Adipose tissue (tissue), 3 donors: ENCODE measurements around the gene GLUD1. TPM values are rescaled to one million over a fixed set of nuclear protein-coding genes. Genes with fewer than 3 reads are reported as not detected.
"Not testable (repeated sequence)": the region's sequence is repeated elsewhere in the genome, so short reads cannot be mapped to it uniquely, and the experiment has no call there.

Source experiments
- H3K27ac ChIP-seq: one replicate; pipeline ENCODE4 v1.5.1; 2013; ENCODE audit warnings: low read depth, low read length
- WGBS, 3 donors: extraction: QIAGEN DNeasy Blood & Tissue Kit; methylation state at CpG; one replicate each; pipeline ENCODE4 v1.1.7; 2013; 5-methylcytosine and 5-hydroxymethylcytosine counted together
- polyA plus RNA-seq, 3 donors: library from polyadenylated mRNA; stranded (reverse); fragments of 200-250 nt; gene quantifications; one replicate each; pipeline ENCODE4 v1.2.3, GENCODE V29; 2013
- donor health status: healthy with polysubstance abuse.
- donor health status: Bipolar disorder and iron deficiency.
- donor health status: healthy.

The GLUD1 gene
- polyA plus RNA-seq, 3 donors: 44.9 to 83.7 (median 69.8) TPM

DNA sequence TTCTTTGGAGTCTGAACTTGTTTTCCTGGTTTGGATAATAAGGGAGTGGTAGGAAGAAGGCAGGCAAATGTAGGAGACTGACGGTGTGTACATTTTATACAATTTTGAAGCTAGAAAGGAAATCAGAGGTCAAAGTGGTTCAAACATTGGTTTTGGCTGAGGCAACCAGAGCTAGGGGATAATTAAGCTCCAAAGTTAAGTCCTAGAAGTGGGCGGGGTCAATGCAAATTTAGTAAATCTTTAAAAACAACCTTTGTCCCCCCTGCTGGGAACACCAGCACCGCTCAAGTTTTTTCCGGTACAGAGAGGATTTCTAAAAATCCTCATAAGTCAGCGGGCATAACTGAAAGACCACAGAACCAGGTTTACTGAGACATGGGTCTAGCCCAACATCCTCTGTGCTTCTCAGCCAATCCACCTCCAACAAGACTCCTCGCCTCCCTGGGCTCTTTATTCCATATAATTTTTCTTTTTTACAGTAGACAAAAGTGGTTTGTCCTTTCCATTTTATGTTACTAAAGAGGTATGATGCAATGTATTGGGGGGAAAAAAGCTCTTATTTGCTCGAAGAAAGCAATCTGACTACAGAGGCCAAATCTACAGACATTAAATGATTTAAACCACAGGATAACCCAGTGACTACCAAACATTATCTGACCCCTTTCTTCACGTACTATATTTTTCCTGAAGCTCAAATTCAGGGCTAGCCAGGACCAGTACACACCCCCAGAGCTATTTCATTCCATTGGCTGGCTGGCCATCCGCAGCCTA is 1.6 kb downstream of the GLUD1 start:
- no peak overlapping the region for H3K27ac ChIP-seq
- 2 to 6% (median 3%) methylated on average over 9 of the region's 9 CpGs for WGBS, 3 donors

DNA sequence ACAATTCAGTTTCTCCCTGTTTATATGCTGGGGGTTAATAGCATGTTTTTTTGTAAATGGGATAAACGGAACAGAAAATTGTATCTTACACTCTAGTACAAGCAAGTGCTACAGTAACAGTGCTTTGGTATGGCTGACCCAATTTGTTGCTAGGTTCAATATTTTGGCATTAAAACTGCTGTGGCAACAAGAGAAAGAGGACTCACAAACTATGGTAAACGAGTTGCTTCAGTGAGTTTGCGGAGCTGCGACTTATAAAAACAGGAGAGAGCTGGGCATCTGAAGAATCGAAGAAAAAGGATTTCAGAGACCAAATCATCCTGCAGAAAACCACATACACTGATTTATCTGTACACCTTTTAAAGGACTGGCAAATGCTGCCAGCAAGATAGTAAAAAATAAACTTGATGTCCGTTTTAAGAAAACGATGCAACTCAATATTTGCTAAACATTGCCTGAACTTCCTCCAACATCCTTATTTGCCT is 2.2 kb downstream of the GLUD1 start:
- no peak overlapping the region for H3K27ac ChIP-seq
- WGBS, 3 donors: 10 to 34% (median 21%) methylated on average over 7 of the region's 7 CpGs

DNA sequence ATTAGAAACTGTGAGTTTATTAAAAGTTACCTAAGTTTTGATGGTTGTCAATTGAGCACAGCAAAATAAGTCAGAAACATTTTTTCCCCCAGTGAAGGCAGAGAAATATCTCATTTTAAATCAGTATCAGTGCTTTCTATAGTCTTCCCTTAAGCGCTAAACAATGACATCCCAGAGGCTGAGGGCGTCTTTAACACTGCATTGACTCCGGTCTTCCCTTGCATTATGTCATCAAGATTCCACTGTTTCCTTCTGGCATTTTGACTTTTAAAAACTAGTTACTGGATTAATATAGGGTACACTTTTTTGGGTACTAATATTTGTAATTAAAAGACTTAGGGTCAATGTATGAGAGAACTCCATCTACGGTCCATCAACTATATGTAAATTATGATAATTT is 3.9 kb downstream of the GLUD1 start:
- 56 to 86% (median 80%) methylated on average over 4 of the region's 4 CpGs for WGBS, 3 donors
- H3K27ac ChIP-seq: no peak overlapping the region

DNA sequence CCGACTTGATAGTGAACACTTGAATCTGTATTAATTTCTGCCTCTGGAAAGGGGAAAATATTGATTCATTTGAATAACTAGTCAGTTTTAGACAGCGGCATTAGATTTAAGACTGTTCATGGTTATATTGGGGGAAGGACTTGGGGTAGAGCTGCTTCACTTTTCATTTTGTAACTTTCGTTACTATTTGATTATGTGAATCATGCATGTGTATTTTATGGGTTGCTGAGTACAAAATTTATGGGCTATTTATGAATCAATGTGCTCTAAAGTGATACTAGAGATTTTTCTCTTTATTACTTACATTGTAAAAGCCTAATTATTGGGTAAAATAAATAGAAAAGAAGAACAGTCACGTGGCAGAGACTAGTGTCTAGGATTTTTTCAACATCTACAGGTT is 4.9 kb downstream of the GLUD1 start:
- WGBS, 3 donors: 44 to 94% (median 92%) methylated on average over 4 of the region's 4 CpGs
- no peak overlapping the region for H3K27ac ChIP-seq

DNA sequence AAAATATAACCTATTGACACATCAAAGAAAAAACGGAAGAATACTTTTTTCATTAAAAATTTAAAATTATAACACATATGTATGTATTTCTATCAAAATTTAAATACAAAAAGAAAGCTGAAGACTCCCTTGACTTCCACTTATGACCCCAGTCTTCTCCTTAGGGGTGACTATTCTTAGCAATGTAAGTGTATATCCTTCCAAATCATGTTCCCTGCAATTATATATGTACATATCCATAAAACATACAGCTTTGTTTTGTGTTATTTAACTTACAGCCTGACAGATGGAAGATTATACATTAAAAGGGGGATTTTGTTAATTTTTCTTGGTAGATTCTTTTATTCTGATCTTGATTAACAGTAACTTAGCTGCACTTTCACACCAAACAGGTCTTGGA is 9.1 kb downstream of the GLUD1 start:
- WGBS, 3 donors: 88 to 93% (median 89%) methylated on average over 1 of the region's 1 CpG
- H3K27ac ChIP-seq: no peak overlapping the region

DNA sequence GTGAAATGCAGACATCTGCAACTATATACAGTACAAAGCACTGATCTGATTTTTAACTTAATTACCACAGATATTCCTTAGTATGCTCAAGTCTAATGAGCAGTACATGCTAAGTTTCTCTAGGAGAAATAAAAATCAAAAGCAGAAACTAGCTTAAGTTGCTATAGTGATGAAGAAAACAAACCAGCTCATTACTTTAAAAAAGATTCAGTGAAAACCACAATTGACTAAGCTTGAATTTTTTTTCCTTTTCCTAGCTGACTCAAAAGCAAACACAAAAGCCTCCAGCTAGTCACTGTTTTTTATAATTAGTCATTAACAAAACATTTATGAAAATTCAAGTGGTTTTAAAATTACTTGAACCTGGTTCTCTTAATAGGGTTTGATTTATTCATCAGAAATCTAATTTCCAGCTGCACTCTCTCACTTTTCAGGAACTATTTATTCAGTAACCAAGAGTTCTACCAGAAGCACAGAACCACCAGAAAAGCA is 10.3 kb downstream of the GLUD1 start:
- not testable (repeated sequence) for H3K27ac ChIP-seq

DNA sequence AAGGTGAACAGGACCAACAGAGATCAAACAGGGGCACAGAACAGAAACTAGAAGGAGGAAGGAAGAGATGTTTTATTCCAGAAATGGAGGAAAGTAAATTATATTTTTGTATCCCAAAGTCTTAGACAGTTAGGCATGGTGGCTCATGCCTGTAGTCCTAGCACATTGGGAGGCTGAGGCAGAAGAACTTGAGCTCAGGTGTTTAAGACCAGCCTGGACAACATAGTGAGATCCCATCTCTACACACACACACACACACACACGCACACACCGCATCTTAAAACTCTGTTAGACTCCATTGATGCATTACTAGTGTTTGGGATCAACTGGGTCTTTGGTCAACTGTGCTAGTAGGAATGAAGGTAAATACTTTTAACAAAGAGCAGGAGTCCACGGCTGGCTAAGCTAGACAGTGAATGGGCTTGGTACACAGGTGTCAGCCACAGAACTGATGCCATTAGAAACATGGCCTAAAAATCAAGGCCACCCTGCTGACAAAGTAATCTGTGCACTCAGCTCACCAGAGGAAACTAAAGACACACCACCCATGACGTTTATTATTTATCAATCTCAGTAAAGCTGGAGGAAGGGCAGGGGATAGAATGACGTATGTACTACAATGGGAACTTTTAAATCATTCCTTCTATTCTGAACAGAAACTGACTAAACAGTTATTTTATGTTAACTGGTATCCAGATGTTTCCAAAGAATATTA is 10.9 kb downstream of the GLUD1 start:
- H3K27ac ChIP-seq: not testable (repeated sequence)
- 35 to 47% (median 45%) methylated on average over 5 of the region's 5 CpGs for WGBS, 3 donors

DNA sequence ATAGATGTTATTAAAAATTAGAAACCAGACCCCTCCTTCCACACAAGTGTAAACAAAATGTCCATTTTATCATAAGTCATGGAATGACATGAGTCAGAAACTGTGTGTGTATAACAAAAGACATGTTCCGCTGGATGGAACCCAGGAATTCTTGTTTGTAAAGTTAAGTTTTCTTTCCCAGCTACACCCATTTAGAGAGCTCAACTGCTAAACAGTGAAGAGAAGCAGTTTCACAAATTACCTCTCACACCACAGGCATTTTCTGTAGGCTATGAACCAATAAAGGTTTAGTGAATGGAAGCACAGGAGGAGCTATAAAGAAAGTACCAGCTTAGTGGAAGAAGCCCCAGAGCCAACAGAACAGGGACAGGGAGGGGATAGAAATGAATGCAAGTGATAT is 12.4 kb downstream of the GLUD1 start:
- H3K27ac ChIP-seq: not testable (repeated sequence)
- WGBS, 3 donors: 29 to 61% (median 56%) methylated on average over 1 of the region's 1 CpG

DNA sequence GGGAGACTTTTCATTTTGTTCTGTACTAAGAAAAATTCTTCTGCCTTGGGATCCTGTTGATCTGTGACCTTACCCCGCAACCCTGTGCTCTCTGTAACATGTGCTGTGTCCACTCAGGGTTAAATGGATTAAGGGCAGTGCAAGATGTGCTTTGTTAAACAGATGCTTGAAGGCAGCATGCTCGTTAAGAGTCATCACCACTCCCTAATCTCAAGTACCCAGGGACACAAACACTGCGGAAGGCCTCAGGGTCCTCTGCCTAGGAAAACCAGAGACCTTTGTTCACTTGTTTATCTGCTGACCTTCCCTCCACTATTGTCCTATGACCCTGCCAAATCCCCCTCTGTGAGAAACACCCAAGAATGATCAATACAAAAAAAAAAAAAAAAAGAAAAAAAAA is 13.1 kb downstream of the GLUD1 start:
- WGBS, 3 donors: 67 to 94% (median 89%) methylated on average over 1 of the region's 3 CpGs
- not testable (repeated sequence) for H3K27ac ChIP-seq

DNA sequence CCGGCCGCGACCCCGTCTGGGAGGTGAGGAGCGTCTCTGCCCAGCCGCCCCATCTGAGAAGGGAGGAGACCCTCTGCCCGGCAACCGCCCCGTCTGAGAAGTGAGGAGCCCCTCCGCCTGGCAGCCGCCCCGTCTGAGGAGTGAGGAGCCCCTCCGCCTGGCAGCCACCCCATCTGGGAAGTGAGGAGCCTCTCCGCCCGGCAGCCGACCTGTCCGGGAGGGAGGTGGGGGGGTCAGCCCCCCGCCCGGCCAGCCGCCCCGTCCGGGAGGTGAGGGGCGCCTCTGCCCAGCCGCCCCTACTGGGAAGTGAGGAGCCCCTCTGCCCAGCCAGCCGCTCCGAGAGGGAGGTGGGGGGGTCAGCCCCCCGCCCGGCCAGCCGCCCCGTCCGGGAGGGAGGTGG is 14.0 kb downstream of the GLUD1 start:
- WGBS, 3 donors: 96% methylated on average over 14 to 27 of the region's 31 CpGs; no CpG with 5 or more reads in 1 of the 3 donors
- H3K27ac ChIP-seq: not testable (repeated sequence)

DNA sequence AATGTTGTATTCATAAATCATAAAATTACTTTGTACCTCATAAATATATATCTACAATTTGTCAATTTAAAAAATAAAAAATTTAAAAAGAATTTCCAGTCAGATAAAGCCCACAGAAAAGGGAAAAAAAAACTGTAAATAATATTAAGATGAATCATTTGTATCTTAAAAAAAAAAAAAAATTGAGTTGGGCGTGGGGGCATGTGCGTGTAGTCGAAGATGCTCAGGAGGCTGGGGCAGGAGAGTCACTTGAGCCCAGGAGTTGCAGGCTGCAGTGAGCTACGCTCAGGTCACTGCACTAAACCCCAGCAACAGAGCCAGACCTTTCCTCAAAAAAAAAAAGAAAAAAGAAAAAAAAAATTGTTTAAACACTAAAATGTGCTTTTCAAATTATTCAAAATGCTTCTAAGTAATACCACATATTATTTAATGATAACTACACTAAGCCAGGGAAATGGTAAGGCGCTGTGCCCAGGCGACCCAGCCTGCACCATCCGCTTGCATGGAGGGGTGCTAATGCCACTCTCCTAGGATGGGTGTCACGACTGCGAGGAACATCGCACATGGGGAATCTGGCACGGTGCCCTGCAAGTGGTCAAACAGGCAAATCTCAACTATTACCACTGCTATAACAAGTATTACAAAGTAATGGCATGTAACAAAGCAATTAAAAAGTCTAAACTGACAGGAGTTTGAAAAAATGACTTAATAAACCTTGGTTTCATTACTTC is 15.4 kb downstream of the GLUD1 start:
- no peak overlapping the region for H3K27ac ChIP-seq
- 77 to 83% (median 82%) methylated on average over 11 of the region's 11 CpGs for WGBS, 3 donors

DNA sequence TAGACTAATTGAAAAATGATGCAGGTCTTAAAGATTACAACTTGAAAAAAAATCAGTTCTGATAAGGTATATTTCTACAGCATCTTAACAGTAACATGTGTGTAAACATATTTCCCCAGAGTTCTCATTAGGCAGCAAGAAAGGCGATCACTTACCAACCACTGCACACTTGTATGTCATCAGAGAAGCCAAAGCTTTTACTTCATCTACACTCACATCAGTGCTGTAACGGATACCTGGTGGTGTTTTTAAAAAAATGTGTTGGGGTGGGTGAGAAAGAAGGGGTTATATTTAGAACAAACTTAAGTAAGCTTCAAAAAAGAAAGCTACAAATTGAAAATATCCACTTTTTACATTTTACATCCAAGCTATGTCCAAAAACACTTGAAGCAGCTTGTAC is 18.2 kb downstream of the GLUD1 start:
- H3K27ac ChIP-seq: not testable (repeated sequence)
- WGBS, 3 donors: 72 to 93% (median 91%) methylated on average over 2 of the region's 2 CpGs

DNA sequence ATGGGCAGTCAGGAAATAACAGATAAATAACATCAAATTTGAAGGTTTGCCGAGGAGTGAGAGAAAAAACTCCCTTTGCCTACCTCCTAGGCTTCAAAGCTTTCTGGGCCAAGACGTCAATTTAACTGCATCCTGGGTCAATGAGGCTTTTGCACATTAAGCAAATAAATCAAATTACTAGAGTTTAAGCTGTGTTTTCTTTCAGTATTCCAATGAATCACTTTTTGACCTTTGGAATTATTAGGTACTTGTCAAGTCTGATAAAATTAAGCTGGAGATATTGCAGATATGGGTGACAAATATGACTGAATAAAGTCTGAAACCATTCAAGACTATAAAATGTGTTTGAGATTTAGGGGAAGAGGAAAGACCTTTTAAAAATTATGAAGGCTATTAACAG is 22.2 kb downstream of the GLUD1 start:
- WGBS, 3 donors: 58 to 80% (median 77%) methylated on average over 2 of the region's 2 CpGs
- H3K27ac ChIP-seq: no peak overlapping the region

DNA sequence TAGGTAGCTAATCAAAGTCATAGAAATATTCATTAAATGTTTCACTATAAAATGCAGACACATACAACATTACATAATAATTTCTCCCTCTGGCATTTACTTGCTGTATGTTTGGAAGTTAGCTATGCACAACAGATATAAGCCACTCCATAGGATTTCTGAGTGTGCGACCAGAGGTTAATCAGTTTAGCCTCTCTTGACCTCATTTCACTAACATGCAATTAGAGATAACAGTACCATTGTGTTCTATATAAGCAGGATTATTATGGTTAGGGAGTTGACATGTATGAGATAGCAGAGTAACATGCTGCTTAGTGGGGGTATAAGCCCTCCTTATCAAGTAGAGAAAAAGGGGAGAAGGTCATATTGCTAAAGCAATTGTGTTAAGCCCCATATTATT is 26.4 kb downstream of the GLUD1 start:
- H3K27ac ChIP-seq: no peak overlapping the region
- 76 to 97% (median 91%) methylated on average over 1 of the region's 1 CpG for WGBS, 3 donors

DNA sequence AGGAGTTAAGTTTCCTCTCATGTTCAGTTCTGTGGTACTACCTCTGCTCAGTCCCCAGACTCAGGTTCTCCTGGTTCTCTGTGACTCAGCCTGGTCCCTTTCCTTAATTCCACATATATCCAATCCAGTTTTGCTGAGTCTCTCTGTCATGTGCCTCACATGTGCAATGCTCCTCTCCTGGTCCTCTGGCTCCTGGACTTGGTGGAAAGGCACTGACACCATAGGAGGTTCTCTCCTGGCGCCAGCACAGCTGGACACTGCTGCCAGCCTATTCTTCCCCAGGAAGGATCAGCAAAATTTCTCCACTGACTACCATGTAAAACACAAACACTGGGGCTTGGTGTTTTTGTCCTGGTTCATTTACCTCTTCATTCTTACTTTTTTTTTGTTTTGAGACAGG is 27.8 kb downstream of the GLUD1 start:
- 92 to 100% (median 100%) methylated on average over 1 of the region's 1 CpG for WGBS, 3 donors
- H3K27ac ChIP-seq: no peak overlapping the region

DNA sequence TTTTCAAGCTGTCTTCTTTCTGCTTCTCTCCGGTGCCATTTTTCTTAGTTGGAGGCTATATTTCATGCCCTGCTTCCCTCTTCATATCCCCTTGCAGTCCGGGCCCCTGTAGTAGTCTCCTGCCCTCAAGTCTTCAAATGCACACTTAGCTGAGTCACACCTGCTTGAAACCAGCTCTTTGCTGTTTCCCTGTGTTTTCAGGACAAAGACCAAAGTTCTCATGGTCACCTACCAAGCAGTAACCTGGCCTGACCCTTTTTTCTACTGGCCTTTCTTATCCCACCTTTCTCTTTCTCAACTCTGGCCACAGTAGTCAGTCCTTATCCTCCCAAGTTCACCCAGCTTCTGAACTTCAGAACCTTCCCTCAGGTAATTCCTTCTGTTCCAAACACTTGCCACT is 28.5 kb downstream of the GLUD1 start:
- H3K27ac ChIP-seq: no peak overlapping the region
- WGBS, 3 donors: 95 to 100% (median 98%) methylated on average over 2 of the region's 2 CpGs

DNA sequence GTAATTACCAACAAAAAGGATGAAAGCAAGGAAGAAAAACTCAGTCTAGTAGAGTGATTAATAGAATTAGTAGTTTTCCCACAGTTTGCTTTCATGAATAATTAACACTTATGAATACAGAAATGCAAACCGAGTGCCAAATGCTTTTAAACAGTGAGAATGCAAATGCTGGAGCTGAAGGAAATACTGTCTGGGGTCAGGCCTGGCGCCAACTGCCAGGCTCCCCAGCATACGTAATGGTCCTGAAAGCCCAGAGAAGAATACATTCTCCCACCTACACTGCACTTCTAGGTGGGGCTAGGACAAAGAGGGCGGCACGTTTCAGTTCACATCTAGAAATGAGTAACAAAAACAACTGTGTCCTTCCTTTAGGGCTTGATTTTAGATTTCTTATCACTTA is 30.0 kb downstream of the GLUD1 start:
- 64 to 89% (median 84%) methylated on average over 5 of the region's 5 CpGs for WGBS, 3 donors
- no peak overlapping the region for H3K27ac ChIP-seq

DNA sequence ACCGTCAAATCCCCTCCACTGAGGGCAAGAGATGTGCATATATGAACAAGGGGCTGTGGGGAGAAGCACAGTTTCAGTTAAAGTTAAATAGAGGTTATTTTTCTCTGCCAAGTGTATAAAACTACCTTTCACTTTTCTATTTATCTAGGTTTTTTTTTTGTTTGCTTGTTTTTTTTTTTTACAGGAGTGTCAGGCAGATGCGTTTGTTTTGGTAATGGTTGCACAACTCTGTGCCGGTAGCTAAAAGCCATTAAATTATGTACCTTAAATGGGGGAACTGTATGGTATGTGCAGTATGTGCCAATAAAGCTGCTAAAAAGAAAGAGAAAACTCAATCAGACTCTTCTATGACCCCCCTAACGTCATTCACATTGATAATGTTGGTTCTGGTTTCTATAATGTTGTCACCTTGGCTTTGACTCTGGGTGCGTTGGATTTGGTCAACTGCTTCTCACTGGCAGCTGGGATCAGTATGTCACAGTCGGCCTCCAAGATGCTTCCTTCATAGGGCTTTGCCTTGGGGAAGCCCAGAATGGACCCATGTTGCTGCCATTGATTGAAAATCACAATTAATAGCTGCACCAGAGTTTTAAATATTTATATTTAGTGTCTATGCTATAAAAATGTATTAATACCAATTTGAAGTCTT is 34.2 kb downstream of the GLUD1 start:
- no peak overlapping the region for H3K27ac ChIP-seq
- WGBS, 3 donors: 76 to 91% (median 84%) methylated on average over 6 of the region's 6 CpGs

DNA sequence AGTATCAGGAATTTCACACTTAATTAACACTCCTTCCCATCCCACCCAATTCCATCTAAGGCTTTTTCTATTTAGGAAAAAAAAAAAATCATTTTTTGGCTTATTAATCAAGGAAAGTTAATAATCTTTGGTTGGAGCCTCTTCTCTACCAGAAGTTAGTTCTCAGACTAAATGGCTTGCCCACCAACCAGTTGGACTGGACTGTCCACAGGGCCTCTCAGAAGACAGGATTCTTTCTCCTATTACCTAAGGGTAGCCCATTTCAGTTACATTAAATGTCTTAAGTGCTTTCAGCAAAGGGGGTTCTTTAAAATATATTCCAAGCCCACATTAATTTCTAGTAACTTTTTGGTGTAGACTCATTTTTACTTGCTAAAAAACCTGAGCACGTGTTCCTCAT is 35.2 kb downstream of the GLUD1 start:
- H3K27ac ChIP-seq: no peak overlapping the region
- 93 to 99% (median 98%) methylated on average over 1 of the region's 1 CpG for WGBS, 3 donors
